Activated T-cell treated with anti-CD3 and anti-CD28 coated beads, Interleukin-2, amount 50 U/mL, for 48 hours (primary cell): ENCODE data around the gene KDELR1.

Experiments used
- DNase-seq, 2 experiments: peaks; one replicate each; pipeline ENCODE4 v3.0.0-alpha.2; 2020

KDELR1 gene

DNA sequence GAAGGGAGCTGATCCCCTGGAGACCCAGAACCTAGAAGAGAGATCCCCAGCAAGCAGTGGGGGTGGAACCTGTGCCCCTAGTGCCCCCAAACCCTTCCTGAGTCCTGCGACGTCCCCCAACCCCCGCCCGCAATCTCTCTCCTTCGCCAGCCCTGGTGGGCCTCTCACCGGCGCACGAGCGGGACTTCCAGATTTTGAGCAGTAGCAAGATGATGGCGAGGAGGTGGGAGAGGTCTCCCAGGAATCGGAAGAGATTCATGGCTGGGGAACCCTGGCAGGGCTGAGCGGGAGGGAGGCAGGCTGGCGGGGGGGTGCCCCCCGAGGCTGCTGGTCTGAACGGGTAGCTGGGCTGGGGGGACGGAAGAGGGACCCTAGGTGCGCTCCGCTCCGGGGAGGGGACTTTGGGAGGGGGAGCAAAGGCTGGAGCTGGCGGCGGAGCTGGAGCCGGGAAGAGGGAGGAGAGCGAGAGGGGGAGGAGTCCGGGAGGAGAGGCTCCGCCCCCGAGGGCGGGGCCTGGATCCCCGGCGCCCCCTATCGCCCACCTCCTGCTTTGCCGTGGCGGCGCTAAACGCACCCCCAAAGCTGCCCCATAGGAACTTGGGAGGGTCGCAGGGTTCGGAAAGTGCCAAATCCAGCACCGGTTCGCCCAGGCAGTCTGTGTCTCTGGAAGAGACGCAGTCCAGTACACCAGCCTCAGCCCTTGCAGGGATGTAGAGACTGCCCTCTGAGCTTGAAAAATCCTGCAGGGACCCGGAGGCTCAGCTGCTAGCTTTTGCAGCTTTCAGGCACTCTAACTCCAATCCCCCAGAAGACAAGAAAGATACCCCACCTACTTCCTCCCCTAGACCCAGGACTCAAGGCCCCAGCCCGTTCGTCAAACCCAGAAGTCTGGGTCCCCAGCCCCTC is at the start of gene KDELR1:
Gene KDELR1 (minus strand): TSS at position 452 of the 906 bp plus-strand sequence. CDS start 193 bp downstream, at position 259.
- DNase-seq, result peak; percentile 80 to 87

DNA sequence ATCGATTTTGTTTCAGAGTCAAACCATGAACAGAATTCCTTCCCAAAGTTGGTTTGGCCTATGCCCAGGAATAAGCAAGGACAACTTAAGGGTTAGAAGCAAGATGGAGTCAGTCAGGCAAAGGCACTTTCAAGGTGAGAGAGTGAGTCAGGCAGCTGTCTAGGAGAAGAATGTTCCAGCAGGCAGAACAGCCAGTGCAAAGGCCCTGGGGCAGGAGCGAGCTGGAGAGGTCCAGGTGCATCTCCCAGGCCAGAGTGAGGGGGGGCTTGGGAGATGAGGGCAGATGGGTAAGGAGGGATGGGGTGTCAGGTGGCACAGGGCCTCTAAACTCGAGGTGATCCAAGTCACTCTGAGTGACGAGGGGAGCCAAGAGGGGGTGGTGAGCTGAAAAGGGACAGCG is 45.2 kb upstream of the KDELR1 start:
- DNase-seq, result no peak

DNA sequence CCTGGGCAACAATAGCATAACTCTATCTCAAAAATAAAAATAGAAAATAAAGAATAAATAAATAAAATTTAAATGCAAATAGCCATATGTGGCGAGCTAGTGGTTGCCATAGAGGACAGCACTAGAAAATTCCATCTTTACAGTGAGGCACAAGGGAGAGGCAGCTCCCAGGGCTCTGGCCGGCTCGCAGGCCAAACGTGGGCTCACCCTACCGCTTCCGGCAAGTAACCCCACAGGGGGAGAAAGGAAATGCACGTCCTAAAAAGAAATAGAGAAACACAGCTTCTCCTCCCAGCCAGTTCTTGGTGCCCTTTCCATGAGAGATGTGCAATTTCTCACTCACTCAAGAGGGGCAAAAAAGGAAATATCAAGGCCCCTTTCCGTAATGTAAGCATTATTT is 42.0 kb upstream of the KDELR1 start:
- no peak for DNase-seq

DNA sequence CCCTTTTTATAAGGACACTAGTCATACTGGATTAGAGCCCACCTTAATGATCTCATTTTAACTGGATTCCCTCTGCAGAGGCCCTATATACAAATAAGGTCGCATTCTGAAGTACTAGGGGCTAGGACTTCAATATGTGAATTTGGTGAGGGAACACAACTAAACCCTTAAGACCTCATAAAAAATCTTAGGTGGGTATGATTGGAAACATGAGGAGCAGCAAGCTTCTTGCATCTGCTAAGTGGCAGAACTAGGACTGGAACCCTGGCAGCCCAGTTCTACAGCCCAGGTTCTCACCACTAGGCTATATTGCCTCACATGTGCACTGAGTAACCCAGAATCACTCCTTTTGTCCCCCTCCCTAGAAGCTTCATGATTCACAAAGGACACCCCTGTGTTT is 37.3 kb upstream of the KDELR1 start:
- no peak for DNase-seq

DNA sequence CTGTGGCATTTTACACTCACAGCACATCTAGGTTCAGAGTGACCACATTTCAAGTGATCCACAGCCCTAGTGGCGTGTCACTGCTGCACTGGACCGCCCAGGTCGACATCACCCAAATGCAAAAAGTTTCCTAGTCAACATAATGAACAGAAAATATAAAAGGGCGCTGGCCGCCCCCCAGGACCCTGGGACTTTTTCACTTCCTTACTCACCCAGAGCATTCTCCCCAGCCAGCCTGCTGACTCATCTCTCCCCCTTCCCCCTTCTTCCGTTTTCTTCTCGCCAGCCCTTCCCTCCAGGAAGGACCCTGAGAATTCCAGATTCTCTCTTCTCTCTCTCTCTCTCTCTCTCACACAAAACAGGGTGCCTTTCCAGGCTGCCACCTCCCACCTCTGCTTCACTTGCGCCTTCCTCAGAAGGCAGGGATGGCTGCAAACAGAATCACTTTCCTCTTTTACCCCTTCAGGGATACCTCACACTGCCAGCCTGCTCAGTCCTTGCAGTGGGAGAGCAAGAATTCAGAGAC is 33.4 kb upstream of the KDELR1 start:
- DNase-seq, result no peak

DNA sequence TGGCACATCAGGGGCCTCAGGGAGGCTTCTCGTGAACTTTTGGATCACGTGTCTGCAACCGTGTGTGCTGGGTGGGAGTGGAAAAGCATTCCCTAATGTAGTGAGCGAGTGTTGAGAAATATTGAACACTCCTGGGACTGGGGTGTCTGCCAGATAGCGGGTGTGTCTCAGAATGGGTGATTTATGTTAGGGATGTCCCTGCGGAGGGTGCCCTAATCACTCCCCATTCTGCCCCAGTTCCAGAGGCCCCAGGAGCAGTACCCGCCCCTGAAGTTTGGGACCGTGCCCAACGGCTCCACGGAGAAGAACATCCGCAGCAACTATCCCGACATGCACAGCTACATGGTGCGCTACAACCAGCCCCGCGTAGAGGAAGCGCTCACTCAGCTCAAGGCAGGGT is 30.2 kb upstream of the KDELR1 start:
- DNase-seq, result no peak

DNA sequence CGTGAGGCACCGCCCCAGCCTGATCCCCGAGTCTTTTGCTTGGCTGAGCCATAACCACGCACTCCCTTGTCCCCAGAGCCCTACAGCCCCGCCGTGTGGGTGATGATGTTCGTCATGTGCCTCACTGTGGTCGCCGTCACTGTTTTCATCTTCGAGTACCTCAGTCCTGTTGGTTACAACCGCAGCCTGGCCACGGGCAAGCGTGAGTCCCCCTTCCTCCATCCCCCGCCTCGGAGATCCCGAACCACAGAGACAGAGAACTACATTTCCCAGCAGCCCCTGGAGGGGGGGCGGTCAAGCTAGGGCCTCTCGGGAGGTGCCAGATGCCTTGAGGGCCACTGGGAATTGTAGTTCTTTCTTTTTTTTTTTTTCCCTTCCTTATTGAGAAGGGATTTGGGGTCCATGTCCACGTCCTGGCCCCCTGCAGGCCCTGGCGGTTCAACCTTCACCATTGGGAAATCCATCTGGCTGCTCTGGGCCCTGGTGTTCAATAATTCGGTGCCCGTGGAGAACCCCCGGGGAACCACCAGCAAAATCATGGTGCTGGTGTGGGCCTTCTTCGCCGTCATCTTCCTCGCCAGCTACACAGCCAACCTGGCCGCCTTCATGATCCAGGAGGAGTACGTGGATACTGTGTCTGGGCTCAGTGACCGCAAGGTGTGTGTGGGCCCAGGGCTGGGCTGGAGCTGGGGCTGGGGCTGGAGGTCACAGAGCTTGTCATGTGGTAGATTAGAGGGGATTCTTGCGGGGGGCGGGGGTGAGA is 28.0 kb upstream of the KDELR1 start:
- DNase-seq, result peak; percentile 88 to 90

DNA sequence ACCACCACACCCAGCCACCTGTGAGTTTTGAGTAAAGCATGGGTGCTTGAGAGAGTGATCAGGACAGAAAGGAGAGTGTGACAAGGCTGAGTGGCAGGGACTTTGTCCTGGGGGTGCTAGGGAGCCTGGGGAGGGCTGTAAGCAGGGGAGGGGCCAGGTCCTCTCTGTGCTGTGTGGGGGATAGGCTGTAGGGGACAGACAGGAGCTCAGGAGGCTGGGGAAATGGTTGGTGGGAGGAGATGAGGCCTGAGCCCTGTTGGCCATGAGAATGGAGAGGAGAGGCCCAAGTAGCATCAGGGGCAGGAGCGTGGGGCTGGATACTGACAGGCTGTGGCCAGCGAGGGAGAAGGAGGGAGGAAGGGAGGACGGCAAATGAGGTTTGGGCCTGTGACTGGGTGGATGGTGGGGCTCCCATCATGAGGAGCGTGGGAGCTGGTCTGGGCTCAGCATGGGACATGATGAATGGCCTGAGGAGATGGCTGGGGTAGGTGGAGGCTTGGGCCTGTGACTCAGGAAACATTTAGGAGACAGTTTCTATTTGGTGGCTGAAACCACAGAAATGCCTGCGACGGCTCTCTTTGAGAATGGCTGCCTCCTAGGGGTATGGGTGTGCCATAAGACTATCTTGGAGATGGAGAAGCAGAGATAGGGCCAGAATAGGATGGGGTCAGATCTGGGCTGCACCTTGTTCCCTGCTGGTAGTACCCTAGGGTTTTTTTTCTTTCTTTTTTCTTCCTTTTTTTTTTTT is 27.1 kb upstream of the KDELR1 start:
- peak; percentile 50 to 57 for DNase-seq

DNA sequence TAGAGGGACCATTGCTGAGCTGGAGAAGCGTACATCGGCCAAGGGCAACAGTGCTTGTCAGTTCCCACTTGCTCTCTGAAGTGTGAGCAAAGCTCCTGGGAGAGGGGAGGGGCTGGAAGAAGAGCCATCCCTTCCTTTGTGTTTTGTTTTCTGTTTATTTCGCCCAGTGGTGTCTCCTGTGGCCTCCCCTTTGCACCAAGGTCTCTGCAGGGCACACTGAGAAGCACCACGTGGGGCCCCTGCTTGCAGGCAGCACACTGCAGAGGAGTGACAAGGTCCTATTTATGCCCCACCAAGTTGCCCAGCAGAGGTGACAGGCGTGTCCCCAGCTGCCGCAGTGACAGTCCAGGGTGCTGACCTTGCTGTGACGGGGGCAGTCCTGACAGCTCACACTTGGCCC is 26.1 kb upstream of the KDELR1 start:
- DNase-seq, result no peak

DNA sequence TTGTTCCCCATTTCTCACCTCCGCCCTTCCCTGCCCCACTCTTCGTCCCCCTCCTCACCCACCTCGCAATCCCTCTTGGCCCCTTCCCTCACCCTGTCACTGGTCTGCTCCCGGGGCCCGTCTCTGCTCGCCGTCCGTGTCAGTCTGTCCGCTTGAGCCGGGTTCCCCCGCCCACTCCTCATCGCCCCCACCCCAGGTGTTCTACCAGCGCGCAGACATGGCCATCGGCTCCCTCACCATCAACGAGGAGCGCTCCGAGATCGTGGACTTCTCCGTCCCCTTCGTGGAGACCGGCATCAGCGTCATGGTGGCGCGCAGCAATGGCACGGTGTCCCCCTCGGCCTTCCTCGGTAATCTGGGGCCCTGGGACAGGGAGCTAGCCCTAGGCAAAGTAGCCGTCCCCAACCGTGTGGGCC is 24.5 kb upstream of the KDELR1 start:
- no peak for DNase-seq

DNA sequence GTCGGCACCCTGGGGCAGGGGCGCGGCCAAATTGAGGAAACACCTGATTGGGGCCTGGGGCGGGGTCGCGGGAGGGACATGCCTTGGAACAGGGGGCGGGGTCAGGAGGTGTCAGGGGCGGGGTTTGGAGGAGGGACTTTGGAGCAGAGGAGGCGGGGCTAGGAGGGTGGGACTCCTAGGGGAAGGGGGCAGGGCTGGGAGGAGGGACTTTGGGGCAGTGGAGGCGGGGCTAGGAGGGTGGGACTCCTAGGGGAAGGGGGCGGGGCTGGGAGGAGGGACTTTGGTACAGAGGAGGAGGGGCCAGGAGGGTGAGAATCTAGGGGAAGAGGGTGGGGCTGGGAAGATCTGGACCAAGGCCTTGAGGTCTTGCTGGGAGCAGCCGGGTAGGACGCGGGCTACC is 24.0 kb upstream of the KDELR1 start:
- DNase-seq, result peak; percentile 85 to 88

DNA sequence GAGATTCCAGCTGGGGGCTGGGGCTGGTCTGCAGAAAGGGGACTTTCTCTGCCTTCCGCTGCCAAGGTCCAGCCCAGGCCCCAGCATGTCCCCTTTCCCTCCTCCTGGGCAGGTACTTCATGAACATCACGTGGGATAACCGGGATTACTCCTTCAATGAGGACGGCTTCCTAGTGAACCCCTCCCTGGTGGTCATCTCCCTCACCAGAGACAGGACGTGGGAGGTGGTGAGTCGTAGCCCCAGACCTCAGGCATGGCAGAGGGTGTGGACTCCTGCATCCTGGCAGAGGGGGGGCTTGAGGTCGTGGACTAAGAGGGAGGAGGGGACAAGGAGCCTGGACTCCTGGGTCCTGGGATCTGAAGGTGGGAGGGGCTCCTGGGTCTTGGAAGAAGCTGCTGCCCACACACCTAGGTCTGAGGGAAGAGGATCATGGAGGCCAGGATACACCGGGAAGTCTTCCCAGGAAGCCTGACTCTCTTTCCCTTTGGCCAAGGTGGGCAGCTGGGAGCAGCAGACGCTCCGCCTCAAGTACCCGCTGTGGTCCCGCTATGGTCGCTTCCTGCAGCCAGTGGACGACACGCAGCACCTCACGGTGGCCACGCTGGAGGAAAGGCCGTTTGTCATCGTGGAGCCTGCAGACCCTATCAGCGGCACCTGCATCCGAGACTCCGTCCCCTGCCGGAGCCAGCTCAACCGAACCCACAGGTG is 22.7 kb upstream of the KDELR1 start:
- DNase-seq, result no peak

DNA sequence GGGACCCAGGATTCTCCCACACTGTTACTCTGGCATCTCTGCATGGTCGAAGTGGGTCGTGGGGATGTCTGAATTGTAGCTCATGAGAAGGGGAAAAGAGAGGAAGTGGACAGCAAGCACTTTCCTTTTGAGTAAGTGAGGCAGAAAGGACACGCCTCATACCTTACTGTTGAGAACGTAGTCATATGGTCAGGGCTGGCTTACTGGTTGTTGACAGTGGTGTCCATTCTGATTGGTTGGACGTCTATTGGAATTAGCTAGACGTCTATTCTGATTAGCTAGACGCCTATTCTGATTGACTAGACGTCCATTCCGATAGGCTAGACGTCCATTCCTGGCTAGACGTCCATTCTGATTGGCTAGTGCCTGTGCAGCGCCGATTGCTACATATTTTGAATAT is 14.5 kb upstream of the KDELR1 start:
- DNase-seq, result no peak

DNA sequence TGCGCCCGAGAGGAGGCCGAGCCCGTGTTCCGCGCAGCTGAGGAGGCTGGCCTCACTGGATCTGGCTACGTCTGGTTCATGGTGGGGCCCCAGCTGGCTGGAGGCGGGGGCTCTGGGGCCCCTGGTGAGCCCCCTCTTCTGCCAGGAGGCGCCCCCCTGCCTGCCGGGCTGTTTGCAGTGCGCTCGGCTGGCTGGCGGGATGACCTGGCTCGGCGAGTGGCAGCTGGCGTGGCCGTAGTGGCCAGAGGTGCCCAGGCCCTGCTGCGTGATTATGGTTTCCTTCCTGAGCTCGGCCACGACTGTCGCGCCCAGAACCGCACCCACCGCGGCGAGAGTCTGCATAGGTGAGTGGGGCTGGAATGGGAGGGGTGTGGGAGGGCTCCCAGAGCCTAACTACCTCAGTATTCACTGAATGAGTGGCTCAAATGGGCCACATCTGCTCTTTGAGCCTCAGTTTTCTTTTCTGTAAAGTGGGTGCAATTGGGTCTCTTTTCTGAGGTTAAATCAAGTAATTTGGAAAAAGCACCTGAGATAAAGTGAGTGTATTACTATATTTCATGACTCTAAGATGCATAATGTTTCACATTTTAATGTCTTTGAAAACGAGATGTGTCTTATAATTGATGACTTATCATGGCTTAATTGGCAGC is 13.8 kb upstream of the KDELR1 start:
- DNase-seq, result no peak

DNA sequence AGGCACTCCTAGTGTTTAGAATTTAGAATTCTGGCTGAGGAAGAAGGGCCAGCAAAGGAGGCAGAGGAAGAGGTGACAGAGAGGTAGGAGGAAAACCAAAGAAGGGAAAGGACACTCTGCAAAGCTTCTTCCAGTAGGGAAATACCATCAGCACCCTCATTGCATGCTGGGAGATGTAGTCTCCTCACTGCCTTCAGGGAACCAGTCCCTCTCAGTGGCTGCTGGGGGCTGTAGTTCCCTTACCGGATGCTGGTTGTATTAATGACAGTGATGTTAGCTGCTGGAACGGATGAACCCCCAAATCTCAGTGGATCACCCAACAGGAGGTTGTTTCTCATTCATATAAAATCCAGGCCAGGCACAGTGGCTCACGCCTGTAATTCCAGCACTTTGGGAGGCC is 12.3 kb upstream of the KDELR1 start:
- DNase-seq, result peak in 1 of 2 experiments; percentile 51

DNA sequence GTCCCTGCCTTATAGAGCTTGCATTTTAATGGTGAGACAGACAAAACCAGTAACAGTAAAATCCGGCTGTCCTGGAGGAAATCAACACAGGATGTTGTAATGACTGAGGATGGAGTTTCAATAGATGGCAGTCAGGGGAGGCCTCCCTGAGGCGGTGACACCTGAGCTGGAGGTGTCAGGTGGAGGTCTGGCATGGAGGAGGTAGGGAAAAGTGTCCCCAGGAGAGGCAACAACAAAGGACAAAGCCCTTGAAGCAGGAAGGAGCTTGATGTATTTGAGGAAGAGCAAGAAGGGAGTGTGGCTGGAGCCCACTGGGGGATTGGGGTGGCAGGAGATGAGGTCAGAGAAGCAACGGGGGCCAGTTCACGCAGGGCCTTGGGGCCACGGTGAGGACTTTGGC is 9.9 kb upstream of the KDELR1 start:
- DNase-seq, result no peak

DNA sequence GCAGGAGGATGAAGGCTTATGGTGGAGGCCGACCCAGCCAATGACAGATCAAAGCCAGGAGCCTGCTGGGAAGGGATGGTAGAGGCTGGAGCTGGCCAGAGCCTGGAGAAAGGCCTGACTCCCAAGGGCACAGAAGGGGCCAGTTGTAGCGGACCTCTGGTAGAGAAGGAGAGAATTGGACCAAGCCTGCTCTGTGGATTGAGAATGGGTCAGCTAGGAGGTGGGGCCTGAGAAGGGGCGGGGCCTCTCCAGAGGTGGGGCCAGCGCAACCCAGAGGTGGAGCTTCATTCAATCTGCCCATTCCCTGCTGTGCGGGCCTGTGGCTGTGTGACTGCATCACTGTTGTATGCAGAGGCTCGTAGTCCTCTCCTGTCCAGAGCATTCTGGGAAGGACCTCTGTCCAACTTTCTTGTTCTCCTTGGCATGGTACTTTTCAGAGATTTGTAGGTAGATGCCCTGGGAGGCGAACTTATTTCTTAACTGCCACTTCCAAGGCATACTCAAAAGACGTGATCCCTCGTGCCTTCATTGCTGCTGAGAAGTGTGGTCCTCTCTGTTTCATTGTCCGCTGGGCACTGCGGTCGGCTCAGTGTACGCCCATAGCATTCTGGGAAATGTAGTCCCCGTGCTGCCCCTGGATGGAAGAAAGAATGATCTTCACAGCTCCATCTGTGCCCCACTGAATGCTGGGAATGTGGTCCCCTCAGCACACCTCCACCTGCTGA is 8.8 kb upstream of the KDELR1 start:
- peak; percentile 48 to 68 for DNase-seq

DNA sequence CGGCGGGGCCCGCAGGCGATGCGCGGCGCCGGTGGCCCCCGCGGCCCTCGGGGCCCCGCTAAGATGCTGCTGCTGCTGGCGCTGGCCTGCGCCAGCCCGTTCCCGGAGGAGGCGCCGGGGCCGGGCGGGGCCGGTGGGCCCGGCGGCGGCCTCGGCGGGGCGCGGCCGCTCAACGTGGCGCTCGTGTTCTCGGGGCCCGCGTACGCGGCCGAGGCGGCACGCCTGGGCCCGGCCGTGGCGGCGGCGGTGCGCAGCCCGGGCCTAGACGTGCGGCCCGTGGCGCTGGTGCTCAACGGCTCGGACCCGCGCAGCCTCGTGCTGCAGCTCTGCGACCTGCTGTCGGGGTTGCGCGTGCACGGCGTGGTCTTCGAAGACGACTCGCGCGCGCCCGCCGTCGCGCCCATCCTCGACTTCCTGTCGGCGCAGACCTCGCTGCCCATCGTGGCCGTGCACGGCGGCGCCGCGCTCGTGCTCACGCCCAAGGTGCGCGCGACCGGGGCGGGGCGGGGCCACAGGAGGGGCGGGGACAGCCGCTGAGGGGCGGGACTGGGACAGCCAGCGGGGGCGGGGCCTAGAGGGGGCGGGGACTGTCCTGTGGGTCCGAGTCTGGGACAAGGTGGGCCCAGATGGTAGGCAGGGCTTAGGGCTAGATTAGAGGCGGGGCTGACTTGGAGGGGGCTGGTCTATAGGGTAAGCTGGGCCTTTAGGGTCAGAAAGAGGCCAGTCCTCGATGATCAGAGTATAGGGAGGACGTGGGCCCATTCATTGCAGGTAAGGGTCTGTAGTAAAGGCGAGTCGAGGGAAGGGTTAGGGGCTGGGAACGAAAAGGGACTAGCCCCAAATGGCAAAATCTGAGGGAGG is 7.3 kb upstream of the KDELR1 start:
- DNase-seq, result peak; percentile 92 to 94

DNA sequence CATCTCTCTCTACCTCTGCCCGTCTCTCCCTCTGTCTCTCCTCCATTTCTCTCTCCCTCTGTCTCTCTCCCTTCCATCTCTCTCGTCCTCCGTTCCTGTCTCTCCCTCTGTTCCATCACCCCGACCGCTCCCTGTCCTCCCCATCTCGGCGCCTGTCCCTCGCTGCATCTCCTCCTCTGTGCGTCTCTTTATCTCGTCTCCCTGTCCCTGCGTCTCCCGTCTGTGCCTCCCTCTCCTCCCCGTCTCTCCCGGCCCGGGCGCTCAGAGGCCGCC is 6.7 kb upstream of the KDELR1 start:
- peak in 1 of 2 experiments; percentile 51 for DNase-seq
